ENCODE data around the gene FNIP2.
"Not testable (repeated sequence)": the region's sequence is repeated elsewhere in the genome, so short reads cannot be mapped to it uniquely, and the experiment has no call there.

The FNIP2 gene

DNA sequence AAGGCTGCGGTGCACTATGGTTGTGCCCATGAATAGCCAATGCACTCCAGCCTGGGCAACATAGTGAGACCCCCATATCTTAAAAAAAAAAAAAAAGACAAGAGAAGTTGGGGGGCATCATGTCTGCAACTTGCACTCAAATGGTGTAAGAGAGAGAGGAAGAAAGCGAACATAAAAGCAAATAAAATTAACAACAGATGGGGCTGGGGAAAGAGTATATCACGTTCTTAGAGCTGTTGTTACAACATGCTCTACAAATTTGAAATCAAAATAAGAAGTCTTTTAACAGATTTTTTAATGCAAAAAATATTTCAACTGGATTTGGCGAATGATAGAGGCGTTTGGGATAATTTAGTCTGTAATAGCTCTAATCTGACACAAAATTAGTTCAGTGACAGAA lies 144.9 kb downstream of the FNIP2 start:
- no peak for DNase-seq (ENCODE audit: low read depth)

DNA sequence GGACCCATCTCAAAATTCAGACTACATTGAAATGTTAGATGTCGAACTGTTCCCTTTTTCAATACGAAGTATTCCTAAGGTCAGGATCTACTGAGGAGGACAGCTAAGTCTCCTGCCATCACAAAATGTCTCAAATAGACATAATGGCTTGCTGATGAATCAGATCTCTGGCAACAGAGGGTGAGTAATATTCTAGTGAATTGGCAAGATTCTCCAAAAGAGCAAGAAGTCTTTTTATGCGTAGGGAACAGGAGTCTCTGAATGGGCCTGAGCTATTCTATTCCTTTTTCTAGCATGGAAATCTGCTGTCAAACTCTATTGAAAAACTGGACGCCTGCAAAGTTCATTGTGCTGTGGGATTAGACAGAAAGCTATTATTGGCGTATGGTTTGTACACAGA lies 145.4 kb downstream of the FNIP2 start:
- DNase-seq (ENCODE audit: low read depth), result no peak

DNA sequence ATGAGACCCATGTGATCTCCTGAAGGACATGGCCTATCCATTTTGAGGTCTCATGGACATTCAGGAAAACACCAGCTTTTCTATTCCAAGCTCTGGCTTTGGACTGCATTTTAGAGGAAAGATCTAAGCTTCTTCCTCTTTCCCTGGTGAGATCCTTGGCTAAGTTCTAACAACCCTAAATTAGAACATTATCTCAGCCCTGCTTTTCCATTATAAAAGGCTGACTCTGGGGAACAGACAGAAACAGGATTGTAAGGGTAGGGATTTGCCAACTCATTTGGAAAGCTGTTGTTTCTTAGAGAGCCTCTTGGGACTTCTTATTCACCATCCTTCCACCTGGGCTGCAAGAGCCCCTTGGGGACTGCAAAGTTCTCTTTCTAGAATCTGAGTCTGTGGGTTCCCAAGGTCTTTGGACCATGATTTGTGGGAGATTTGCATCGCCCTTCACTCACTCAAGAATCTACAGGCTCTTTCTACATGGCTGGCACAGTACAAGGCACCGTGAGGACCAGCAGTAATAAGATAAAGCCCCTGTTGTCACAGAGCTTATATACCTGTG lies 146.9 kb downstream of the FNIP2 start:
- no peak for DNase-seq (ENCODE audit: low read depth)

DNA sequence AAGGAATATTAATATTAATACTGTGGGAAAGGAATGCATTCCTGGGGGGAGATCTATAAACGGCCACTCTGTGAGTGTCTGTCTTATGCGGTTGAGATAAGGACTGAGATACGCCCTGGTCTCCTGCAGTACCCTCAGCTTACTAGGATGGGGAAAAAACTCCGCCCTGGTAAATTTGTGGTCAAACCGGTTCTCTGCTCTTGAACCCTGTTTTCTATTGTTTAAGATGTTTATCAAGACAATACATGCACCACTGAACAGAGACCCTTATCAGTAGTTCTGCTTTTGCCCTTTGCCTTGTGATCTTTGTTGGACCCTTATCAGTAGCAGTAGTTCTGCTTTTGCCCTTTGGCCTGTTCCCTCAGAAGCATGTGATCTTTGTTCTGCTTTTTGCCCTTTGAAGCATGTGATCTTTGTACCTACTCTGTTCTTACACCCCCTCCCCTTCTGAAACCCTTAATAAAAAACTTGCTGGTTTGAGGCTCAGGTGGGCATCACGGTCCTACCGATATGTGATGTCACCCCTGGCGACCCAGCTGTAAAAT lies 151.7 kb downstream of the FNIP2 start:
- DNase-seq (ENCODE audit: low read depth), result not testable (repeated sequence)

DNA sequence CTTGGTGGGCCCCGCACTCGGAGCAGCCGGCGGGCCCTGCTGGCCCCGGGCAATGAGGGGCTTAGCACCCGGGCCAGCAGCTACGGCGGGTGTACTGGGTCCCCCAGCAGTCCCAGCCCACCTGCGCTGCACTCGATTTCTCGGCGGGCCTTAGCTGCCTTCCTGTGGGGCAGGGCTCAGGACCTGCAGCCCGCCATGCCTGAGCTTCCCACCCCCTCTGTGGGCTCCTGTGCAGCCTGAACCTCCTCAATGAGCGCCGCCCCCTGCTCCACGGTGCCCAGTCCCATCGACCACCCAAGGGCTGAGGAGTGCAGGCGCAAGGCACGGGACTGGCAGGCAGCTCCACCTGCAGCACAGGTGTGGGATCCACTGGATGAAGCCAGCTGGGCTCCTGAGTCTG lies 158.9 kb downstream of the FNIP2 start:
- not testable (repeated sequence) for DNase-seq (ENCODE audit: low read depth)

DNA sequence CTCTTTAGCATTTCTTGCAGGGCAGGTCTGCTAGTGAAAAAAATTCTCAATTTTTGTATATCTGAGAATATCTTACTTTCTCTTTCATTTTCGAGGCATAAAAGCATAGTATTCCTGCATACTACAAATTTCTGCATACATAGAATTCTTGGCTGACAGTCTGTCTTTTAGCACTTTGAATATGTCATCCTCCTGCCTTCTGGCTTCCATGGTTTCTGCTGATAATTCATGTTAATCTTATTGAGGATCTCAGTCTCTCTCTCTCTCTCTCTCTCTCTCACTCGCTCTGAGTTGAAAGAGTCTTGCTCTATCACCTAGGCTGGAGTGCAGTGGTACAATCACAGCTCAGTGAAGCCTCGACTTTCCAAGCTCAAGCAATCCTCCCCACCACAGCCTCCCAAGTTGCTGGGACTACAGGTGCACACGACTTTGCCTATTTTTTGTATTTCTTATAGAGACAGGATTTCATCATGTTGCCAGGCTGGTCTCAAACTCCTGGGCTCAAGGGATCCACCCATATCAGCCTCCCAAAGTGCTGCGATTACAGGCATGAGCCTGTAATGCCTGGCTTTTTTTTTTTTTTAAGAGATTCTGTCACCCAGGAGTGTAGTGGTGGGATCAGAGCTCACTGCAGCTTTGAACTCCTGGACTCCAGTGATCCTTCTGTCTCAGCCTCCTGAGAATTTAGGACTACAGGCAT lies 161.3 kb downstream of the FNIP2 start:
- DNase-seq (ENCODE audit: low read depth), result no peak

DNA sequence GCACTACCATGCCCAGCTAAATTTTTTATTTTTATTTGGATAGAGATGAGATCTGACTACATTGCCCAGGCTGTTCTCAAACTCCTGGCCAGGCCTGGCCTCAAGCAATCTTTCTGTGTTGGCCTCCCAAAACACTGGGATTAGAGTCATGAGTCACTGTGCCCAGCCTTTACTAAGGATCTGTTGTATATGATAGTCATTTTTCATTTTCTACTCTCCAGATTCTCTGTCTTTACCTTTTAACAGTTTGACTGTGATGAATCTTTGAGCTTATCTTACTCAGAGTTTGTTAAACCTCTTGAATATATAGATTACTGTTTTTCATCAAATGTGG lies 161.8 kb downstream of the FNIP2 start:
- DNase-seq (ENCODE audit: low read depth), result no peak

DNA sequence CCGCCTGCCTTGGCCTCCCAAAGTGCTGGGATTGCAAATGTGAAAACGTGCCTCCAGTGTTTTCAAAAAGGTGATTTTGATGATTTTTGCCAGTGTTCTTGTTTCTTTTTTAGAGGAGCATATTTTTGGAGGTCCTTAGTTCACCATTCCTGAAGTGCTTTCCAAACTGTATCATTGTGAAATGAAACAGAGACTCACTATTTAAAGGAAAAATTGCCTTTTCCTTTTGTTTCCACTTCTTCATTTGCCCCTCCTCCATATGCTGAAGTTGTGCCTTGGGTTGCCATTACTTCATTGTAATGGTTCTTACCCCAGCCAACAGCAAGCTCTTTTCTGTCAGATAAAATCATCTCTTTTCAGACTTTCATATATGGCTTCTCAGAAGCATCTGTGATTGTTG lies 164.4 kb downstream of the FNIP2 start:
- no peak for DNase-seq (ENCODE audit: low read depth)

DNA sequence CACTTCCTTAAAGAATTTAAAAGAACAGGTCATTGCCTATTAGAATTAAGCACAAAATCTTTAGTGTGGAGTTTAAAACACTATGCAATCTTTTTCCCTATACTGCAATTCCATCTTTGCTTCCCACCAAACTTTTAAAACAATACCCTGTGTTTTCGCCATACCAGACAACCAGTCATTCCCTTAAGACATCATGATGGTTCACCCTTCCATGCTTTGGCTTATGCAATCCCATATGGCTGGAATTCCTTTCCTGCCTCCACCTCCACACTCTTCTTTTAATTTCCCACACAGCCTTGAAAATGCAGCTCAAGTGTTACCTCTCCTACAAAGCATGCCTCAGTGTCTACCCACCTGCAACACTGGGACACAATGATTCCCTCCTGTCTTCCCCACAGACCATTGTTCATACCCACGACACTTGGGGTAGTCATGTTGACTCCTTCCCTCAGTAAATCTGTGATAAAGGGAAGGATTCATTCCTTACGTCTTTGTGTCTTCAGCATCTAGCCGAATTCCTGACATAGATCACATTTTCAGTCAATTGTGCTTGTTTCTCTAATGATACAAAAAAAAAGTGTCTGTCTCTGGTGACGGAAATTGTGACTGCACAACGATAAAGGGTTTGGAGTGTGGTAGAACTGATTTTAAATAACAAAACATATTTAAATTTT lies 166.3 kb downstream of the FNIP2 start:
- no peak for DNase-seq (ENCODE audit: low read depth)

DNA sequence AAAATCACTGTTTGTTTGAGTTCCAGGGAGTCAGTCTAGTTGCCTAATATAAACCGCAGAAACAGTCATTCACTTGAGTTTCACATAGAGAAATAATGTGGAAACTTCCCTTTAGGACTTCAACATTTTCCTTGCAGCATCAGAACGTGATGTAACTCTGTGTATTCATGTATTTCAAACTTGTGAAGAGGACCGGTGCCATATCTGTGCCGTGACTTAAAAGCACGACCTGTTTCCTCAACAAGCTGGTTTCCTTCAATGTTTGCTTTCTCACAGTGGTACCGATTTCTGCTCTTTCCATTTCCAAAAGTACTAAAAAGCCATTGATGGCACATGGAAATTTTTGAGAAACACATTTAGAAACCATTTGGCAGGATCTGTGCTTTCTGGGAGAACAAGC lies 167.4 kb downstream of the FNIP2 start:
- no peak for DNase-seq (ENCODE audit: low read depth)

DNA sequence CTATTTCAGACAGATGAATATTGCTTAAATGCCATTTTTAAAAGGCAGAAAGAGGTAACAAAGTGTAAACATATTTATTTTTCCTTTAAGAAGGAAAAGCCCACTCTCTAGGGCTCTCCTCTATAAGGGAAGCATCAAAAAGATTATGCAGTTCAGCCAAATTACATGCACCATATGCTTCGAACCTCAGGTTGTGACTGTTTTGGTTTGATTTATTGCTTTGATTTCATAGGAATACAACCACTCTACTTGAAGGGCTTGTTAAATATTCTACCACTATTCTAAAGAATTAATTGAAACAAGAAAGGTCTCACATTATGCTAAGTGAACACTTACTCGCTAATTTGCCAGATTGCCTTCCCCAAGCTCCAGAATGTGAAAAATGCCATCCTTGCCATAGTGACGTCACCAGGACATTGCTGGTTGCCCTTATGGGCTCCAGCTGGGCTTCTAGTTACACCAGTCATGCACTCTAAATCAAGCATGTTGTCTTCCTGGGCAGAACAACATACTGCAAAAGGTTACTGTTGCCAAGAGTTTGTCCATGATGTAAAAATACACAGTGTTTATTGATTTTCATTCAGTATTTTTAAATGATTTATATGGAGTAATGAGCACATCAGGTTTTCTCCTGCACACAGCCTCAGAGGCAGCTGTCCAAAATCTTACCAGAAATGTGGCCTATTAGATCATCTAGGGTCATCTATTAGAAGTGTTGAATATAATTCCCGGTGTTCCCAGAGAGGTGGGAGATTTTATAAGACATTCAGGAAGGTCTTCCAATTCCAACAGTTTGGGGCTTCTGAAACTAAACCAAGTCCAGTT lies 169.6 kb downstream of the FNIP2 start:
- no peak for DNase-seq (ENCODE audit: low read depth)

DNA sequence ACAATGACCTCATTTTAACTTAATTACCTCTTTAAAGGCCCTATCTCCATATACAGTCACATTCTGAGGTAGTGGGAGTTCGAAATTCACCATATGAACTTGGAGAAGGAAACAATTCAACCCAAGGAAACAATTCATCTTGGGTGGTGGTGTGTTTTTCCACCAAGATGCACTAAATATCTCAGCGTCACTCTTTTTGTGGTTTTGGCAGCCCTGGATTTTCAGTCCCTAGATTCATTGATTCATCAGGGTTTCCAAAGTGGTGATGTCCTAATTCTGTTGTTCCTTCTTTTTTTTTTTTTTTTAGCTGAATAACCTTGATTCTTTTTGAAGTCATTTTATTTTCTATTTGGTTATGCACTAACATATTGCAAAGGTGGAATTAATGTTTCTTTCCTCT lies 171.4 kb downstream of the FNIP2 start:
- no peak for DNase-seq (ENCODE audit: low read depth)

DNA sequence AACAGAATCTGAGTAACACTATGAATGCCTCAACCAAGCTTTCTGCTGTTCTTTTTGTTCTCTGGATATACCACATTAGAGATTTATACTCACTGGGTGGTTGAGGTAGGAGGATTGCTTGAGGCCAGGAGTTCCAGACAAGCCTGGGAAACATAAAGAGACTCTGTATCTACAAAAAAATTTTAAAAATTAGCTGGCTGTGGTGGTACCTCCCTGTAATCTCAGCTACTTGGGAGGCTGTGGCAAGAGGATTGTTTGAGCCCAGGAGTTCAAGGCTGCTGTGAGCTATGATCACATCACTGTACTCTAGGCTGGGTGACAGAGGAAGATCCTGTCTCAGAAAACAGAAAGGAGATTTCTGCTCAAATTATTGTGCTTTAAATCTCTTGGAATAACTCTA lies 172.5 kb downstream of the FNIP2 start:
- DNase-seq (ENCODE audit: low read depth), result no peak

DNA sequence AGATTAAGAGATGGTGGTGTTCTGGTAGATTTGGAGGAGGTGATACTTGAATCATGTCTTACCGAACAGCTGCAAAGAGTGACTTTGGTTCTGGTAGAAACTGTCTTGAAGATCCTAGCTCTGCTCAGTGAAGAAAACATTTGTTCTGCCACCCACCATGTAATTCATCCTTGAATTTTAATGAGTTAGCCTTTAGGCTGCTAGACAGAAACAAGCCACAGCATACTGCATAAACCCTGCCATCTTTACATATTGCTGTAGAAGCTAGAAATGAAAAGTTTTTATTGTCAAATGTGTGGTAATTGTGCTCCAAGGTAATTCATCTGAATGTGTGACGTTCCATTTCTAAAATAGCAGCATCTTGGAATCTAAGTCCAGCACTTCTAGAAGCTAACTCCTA lies 173.1 kb downstream of the FNIP2 start:
- DNase-seq (ENCODE audit: low read depth), result no peak

DNA sequence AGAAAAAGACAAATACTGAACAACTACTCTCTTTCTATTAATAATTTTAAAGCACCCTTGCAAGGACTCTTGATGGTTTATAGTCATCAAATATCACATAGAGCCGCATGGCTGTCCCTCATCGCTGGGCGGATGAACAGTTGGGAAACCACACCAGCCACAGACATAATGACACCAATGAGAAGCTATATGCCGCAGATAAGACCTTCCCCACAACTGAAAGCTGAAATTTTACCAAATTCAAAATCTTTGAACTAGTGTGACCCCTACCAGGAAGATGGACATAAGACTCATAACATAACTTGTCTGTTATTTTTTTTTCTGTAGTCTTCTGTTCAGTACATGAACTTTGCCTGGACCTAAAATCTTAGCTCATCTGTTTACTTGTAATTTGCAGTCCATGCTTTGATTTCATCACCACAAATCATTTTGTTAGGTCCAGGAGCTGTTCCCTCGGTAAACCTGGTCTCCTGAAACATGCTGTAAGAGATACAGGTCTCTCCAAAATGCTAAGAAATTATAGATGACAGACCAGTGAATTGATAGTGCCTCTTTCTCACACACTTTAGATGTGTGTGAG lies 176.8 kb downstream of the FNIP2 start:
- DNase-seq (ENCODE audit: low read depth), result no peak

DNA sequence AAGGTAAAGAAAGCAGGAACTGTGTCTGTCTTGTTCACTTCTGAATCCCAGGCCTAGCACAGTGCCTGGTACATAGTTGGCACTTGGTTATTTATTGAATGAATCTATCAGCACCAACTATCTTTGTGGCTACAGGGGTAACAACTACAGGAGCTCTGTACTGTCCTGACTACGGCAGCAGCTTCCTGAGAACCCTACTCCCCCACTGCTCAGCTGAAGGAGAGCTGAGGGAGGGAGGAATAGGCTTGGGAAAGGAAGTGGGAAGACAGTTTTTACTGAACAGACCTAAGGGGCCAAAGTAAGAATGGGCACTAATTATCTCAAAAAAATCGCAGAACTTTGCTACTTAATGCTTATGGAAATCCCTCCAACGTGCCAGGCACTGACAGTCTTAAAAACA lies 178.0 kb downstream of the FNIP2 start:
- no peak for DNase-seq (ENCODE audit: low read depth)

DNA sequence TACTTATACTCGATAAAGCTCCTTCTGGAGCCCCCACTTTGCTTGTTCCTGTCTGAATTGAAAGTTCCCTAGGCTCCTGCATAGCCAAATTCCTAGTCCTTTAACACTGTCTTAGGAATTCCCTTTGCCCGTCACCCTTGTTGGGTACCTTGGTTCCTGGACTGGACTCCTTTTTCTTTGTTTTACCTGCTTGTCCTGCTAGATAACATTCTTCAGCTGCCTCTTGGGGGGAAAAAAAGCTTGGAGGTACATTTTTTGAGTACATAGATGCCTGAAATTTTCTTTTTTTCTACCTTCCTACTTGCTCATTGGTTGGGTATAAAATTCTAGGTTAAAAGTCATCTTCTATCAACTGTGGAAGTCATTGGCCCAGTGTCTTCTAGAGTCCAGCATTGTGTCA lies 179.2 kb downstream of the FNIP2 start:
- no peak for DNase-seq (ENCODE audit: low read depth)

DNA sequence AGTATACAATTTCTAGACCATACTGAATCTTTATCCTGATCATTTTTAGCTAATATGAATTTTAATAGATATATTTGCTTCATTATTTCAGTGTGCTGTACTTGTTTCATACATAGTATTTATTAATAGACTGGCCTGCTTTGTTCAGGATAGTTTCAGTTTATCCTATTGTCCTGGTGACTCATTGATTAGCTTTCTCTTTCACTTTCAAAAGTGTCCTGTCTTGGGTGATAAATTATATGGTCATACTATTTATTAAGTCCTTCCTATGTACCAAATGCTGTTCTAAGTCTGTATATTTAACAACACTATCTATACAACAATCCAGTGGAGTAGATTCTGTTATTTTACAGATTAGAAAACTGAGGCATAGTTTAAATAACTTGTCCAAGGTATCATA lies 180.3 kb downstream of the FNIP2 start:
- DNase-seq (ENCODE audit: low read depth), result no peak

DNA sequence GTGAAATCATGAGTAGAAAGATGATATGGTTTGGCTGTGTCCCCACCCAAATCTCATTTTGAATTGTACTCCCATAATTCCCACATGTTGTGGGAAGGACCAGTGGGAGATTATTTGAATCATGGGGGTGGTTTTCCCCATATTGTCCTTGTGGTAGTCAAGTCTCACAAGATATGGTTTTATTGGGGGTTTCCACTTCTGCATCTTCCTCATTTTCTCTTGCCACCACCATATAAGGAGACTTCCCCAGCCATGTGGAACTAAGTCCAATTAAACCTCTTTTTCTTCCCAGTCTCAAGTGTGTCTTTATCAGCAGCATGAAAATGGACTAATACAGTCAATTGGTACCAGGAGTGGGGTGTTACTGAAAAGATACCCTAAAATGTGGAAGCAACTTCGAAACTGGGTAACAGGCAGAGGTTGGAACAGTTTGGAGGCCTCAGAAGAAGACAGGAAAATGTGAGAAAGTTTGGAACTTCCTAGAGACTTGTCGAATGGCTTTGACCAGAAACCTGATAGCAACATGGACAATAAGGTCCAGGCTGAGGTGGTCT lies 183.5 kb downstream of the FNIP2 start:
- DNase-seq (ENCODE audit: low read depth), result not testable (repeated sequence)

DNA sequence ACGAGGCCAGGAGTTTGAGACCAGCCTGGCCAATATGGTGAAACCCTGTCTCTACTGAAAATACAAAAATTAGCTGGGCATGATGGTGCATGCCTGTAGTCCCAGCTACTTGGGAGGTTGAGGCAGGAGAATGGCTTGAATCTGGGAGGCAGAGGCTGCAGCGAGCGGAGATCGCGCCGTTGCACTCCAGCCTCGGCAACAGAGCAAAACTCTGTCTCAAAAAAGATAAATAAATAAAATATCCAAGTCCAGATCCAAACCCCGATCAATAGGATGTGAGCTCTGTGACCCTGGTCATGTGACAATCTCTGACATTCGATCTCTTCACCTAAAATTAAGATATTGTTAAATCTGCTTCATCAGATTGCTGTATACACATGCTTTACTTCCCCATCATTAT lies 187.5 kb downstream of the FNIP2 start:
- not testable (repeated sequence) for DNase-seq (ENCODE audit: low read depth)

DNA sequence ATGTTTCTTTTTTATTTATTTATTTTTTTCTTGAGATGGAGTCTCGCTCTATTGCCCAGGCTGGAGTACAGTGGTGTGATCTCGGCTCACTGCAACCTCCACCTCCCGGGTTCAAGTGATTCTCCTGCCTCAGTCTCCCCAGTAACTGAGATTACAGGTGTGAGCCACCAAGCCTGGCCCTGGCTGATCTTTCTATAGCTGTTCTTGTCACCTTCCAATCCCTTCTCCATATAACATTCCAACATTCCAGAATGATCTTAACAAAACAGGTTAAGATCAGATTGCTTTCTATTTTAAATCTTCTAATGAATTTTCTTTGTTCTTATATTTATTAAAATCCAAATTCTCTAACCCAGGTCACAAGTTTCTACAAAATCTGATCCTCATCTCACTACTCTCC lies 188.1 kb downstream of the FNIP2 start:
- DNase-seq (ENCODE audit: low read depth), result not testable (repeated sequence)
